ENCODE data around the gene SPON2. TPM values are rescaled to one million over a fixed set of nuclear protein-coding genes. Genes with fewer than 3 reads are reported as not detected.

Gene SPON2
- total RNA-seq, 1 donor from 2014 or later: 43.9 TPM

DNA sequence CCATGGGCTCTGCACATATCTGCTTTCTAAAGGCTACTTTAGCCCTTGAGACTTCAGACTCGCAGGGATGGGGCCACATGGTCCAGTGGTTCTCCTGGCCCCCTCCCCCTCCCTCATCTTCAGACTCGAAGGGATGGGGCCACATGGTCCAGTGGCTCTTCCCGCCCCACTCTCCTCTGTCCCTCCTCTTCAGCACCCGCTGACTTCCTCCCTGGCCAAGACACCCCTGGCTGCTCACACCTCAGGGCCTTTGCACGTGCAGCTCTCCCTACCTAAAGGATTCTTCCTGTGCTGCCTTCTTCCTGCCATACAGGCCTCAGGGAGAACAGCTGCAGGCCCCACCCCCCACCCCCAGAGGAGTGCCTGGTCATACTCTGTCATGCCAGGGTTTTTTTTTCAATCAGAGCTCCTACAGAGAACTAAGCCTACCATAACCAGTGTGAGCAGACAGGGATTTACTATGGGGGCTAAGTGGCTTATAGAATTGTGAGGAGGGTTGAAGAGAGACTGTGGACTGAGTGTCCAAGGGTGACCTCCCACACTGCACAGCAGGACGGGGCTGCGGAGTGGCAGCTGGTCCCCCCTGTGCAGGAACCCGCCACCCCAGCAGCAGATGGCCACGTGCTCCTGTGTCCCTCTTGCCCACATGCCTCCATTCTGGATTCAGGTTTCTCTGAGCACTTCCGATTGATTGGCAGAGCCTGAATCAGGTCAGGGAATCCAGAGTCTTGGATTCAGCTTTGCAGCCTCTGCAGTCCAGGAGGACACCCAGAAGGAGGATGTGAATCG lies 6.1 kb upstream of the SPON2 start:
- intact Hi-C loops (cut with DNase I): no loop called here
- Histone ChIP-seq H3K36me3 (no peaks in the 10 kb centered on the region), H3K27me3 (no peaks in the 10 kb centered on the region), H3K4me1 (no peaks in the 10 kb centered on the region), H3K27ac (no peak overlapping the region), H3K4me3 (no peak overlapping the region), H3K9me3 (no peaks in the 10 kb centered on the region)
- DNase-seq (peak; percentile 56), ATAC-seq (no peak)
- TF ChIP-seq, protein P1, sequence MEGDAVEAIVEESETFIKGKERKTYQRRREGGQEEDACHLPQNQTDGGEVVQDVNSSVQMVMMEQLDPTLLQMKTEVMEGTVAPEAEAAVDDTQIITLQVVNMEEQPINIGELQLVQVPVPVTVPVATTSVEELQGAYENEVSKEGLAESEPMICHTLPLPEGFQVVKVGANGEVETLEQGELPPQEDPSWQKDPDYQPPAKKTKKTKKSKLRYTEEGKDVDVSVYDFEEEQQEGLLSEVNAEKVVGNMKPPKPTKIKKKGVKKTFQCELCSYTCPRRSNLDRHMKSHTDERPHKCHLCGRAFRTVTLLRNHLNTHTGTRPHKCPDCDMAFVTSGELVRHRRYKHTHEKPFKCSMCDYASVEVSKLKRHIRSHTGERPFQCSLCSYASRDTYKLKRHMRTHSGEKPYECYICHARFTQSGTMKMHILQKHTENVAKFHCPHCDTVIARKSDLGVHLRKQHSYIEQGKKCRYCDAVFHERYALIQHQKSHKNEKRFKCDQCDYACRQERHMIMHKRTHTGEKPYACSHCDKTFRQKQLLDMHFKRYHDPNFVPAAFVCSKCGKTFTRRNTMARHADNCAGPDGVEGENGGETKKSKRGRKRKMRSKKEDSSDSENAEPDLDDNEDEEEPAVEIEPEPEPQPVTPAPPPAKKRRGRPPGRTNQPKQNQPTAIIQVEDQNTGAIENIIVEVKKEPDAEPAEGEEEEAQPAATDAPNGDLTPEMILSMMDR (IDR thresholded peaks at IDR 0.05): no peak

- peak; percentile 19 for ATAC-seq
- intact Hi-C loops (cut with DNase I): no loop called here
- H3K36me3 ChIP-seq: no peaks in the 10 kb centered on the region
- peaks cover 4% of the 10 kb centered on the region for H3K27me3 ChIP-seq
- no peak overlapping the region for H3K27ac ChIP-seq
- no peak for DNase-seq
- H3K4me1 ChIP-seq: peaks cover 6% of the 10 kb centered on the region
- TF ChIP-seq, protein P1 (IDR thresholded peaks at IDR 0.05): no peak
- H3K4me3 ChIP-seq: no peak overlapping the region
- no peaks in the 10 kb centered on the region for H3K9me3 ChIP-seq
Measured at GRCh38 chr4:1177274-1178141, 5.1 kb upstream of the SPON2 start.

DNA sequence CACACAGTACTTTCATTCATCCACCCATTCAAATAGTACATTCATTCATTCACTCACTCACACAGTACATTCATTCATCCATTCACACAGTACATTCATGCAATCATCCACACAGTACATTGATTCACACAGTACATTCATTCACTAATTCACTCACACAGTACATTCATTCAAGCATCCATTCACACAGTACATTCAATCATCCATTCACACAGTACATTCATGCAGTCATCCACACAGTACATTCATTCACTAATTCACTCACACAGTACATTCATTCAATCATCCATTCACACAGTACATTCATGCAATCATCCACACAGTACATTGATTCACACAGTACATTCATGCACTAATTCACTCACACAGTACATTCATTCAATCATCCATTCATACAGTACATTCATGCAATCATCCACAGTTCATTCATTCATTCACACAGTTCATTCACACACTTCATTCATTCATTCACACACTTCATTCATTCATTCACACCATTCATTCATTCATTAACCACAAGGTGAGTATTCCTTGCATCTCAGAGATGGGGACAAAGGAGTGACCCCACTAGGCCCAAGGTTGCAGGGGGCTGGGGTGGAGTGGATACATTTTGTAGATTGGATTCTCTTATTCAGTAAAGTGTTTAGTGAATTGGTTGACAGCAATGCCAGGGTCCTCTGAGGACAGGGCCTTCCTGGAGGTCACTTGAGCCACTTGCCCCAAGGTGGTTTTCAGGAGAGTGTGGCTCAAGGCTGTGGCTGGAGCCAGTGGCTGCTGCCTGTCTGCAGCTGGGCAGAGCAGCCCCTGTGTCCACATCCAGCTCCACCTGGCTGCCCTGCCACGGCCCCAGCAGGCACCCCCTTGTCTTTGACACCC lies 4.3 kb upstream of the SPON2 start:
- H3K4me3 ChIP-seq: no peak overlapping the region
- peaks cover 12% of the 10 kb centered on the region for H3K27me3 ChIP-seq
- no peaks in the 10 kb centered on the region for H3K36me3 ChIP-seq
- intact Hi-C loops (cut with DNase I): no loop called here
- TF ChIP-seq, protein P1 (IDR thresholded peaks at IDR 0.05): no peak
- peaks cover 15% of the 10 kb centered on the region for H3K4me1 ChIP-seq
- ATAC-seq: no peak
- H3K9me3 ChIP-seq: no peaks in the 10 kb centered on the region
- no peak overlapping the region for H3K27ac ChIP-seq
- no peak for DNase-seq

DNA sequence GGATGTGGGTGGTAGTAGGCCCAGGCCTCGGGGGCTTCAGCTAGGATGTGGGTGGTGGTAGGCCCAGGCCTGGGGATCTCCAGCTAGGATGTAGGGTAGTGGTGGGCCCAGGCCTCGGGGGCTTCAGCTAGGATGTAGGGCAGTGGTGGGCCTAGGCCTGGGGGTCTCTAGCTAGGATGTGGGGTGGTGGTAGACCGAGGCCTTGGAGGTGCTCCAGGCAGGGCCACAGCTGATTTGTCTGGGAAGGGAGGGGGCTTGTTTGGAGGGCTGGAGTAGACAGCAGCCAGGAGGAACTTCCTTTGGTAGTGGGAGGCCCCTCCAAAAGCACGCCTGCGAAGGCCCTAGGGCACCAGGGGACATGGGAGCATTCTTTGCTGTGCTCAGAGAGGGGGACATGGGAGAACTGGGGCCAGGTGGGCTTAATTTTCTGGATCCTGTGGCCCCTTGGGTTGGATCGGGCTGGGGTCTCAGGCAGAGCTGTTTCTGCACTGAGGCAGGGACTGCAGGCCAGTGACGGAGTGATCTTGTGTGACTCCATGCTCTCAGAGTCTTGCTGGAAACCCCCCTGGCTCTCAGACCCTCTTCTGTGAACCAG lies 3.3 kb upstream of the SPON2 start:
- H3K27ac ChIP-seq: no peak overlapping the region
- TF ChIP-seq, protein P1 (IDR thresholded peaks at IDR 0.05): no peak
- intact Hi-C loops (cut with DNase I): no loop called here
- DNase-seq (no peak), ATAC-seq (no peak)
- peaks cover 21% of the 10 kb centered on the region for H3K27me3 ChIP-seq
- H3K4me1 ChIP-seq: peaks cover 21% of the 10 kb centered on the region
- no peaks in the 10 kb centered on the region for H3K36me3 ChIP-seq
- H3K4me3 ChIP-seq: no peak overlapping the region
- H3K9me3 ChIP-seq: no peaks in the 10 kb centered on the region

All from upper lobe of right lung (tissue), 1 donor.